Right atrium auricular region (tissue), 2 donors: Measurements from ENCODE around the gene AATK. TPM values are rescaled to one million over a fixed set of nuclear protein-coding genes. Genes with fewer than 3 reads are reported as not detected.
A peak's percentile ranks its signal among the peaks of the same experiment; 100 is the strongest.

Experiments
- DNase-seq: peaks from one replicate; pipeline ENCODE4 v3.0.0-alpha.2; 2019; ENCODE audit warnings: low spot score
- H3K27ac ChIP-seq, 2 donors: fragments of 200-600 bp; sonication (generic); 1 replicate in 1 of 2; 2 replicates in 1 of 2; pipeline ENCODE4 v1.5.1; 2016 to 2019
- H3K27me3 ChIP-seq, 2 donors: fragments of 200-600 bp; sonication (generic); one replicate each; pipeline versions ENCODE4 v1.5.1 to v1.6.0; 2017 to 2019
- H3K36me3 ChIP-seq: fragments of 200-600 bp; sonication (generic); one replicate; pipeline ENCODE4 v1.5.1; 2016
- H3K4me1 ChIP-seq, 2 donors: fragments of 200-600 bp; sonication (generic); one replicate each; pipeline versions ENCODE4 v1.5.1 to v1.6.0; 2017 to 2019
- H3K4me3 ChIP-seq, 2 donors: fragments of 200-600 bp; sonication (generic); 1 replicate in 1 of 2; 2 replicates in 1 of 2; pipeline ENCODE4 v1.5.1; 2017 to 2019; ENCODE audit warnings: mild to moderate bottlenecking in 1 of 2, moderate library complexity in 1 of 2
- H3K9me3 ChIP-seq, 2 donors: fragments of 200-600 bp; sonication (generic); one replicate each; pipeline ENCODE4 v1.5.1; 2019
- CTCF ChIP-seq, 2 donors: fragments of 200-600 bp; sonication (generic); IDR thresholded peaks; one replicate each; pipeline ENCODE4 v1.5.1; 2019; ENCODE audit warnings: antibody characterized with exemption in 2 of 2
- total RNA-seq, 2 donors: library from RNA; depleted of rRNA; stranded (reverse); fragments of >200 nt; gene quantifications; one replicate each; pipeline ENCODE4 v1.1.0, GENCODE V29; 2016

AATK gene
- total RNA-seq, 2 donors from 2014 or later = 5.4 to 6.5 TPM

- Histone ChIP-seq H3K27me3 (no peaks in the 10 kb centered on the region), H3K36me3 (no peaks in the 10 kb centered on the region), H3K27ac (no peak overlapping the region), H3K9me3 (no peaks in the 10 kb centered on the region), H3K4me1 (peaks cover 0 to 26% of the 10 kb centered on the region in 2 donors), H3K4me3 (no peak overlapping the region)
- TF ChIP-seq CTCF (IDR thresholded peaks at IDR 0.05) = no peak
- no peak for DNase-seq
Observed at GRCh38 chr17:81162491-81162890, 3.5 kb downstream of the AATK start.

GRCh38 chr17:81161972-81162371 lies 4.0 kb downstream of the AATK start:
- H3K9me3 ChIP-seq = no peaks in the 10 kb centered on the region
- no peak overlapping the region for H3K4me3 ChIP-seq
- no peak for DNase-seq
- TF ChIP-seq CTCF (IDR thresholded peaks at IDR 0.05) = no peak
- no peaks in the 10 kb centered on the region for H3K36me3 ChIP-seq
- no peak overlapping the region for H3K27ac ChIP-seq
- H3K4me1 ChIP-seq = peaks cover 0 to 26% of the 10 kb centered on the region in 2 donors
- no peaks in the 10 kb centered on the region for H3K27me3 ChIP-seq

- Histone ChIP-seq H3K27ac (no peak overlapping the region), H3K4me1 (peaks cover 0 to 26% of the 10 kb centered on the region in 2 donors), H3K36me3 (no peaks in the 10 kb centered on the region), H3K9me3 (no peaks in the 10 kb centered on the region), H3K4me3 (no peak overlapping the region), H3K27me3 (no peaks in the 10 kb centered on the region)
- DNase-seq = no peak
- no peak for TF ChIP-seq CTCF (IDR thresholded peaks at IDR 0.05)
Observed at GRCh38 chr17:81161536-81161935, 4.5 kb downstream of the AATK start.

- H3K4me1 ChIP-seq = peaks cover 0 to 26% of the 10 kb centered on the region in 2 donors
- TF ChIP-seq CTCF (IDR thresholded peaks at IDR 0.05) = no peak
- H3K9me3 ChIP-seq = no peaks in the 10 kb centered on the region
- H3K4me3 ChIP-seq = peak overlapping the region in 1 of 2 donors; percentile 46
- no peaks in the 10 kb centered on the region for H3K27me3 ChIP-seq
- peak overlapping the region in 1 of 2 donors; percentile 58 for H3K27ac ChIP-seq
- no peak for DNase-seq
- H3K36me3 ChIP-seq = no peaks in the 10 kb centered on the region
Observed at GRCh38 chr17:81160747-81161453, 5.1 kb downstream of the AATK start.

GRCh38 chr17:81160306-81160705 lies 5.7 kb downstream of the AATK start:
- no peak for TF ChIP-seq CTCF (IDR thresholded peaks at IDR 0.05)
- DNase-seq = peak; percentile 60
- H3K4me1 ChIP-seq = peaks cover 0 to 21% of the 10 kb centered on the region in 2 donors
- no peaks in the 10 kb centered on the region for H3K9me3 ChIP-seq
- peak overlapping the region; percentile 38 to 46 for H3K4me3 ChIP-seq
- H3K27me3 ChIP-seq = no peaks in the 10 kb centered on the region
- peak overlapping the region in 1 of 2 donors; percentile 58 for H3K27ac ChIP-seq
- no peaks in the 10 kb centered on the region for H3K36me3 ChIP-seq
